ENCODE measurements around the gene ANKRD55.
"Not testable (repeated sequence)": the region's sequence is repeated elsewhere in the genome, so short reads cannot be mapped to it uniquely, and the experiment has no call there.

The ANKRD55 gene

GRCh38 chr5:56253924-56254323, 20.8 kb upstream of the ANKRD55 start:
- no peak for DNase-seq (ENCODE audit: extremely low read depth in 1 of 2, low read depth in 1 of 2)

GRCh38 chr5:56253126-56253525, 20.0 kb upstream of the ANKRD55 start:
- DNase-seq (ENCODE audit: extremely low read depth in 1 of 2, low read depth in 1 of 2): no peak

DNA sequence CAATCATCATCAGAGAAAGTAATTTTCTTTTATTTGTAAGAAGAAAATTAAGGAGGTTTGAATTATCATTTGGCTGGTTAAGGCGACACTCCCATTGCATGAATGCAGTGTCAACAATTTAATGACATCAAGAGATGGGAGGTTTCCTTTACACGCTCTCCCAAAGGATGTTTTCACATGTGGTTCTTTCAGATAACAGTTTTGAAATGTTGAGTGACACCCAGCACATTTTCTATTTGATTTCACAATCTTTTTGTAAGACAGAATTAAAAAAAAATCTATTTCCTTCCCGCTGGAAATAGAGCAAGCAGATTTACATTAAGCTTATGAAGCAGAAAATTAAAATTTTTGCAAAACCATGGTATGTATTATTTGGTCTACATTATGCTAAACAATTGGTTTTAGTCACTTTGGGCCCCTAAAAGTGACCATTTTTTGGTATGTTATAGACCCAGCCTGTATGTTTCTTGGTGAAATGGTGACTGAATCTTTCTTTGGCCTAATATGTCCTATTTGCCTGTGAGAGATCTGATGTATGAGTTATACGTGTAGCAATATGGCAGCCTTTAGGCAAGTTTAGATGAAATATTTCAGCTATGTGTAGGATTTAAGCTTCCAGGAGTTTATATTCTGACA, 18.9 kb upstream of the ANKRD55 start:
- DNase-seq (ENCODE audit: extremely low read depth in 1 of 2, low read depth in 1 of 2): no peak

GRCh38 chr5:56251440-56251839, 18.3 kb upstream of the ANKRD55 start:
- DNase-seq (ENCODE audit: extremely low read depth in 1 of 2, low read depth in 1 of 2): no peak

GRCh38 chr5:56250011-56250410, 16.9 kb upstream of the ANKRD55 start:
- no peak for DNase-seq (ENCODE audit: extremely low read depth in 1 of 2, low read depth in 1 of 2)

GRCh38 chr5:56249085-56249484, 16.0 kb upstream of the ANKRD55 start:
- DNase-seq (ENCODE audit: extremely low read depth in 1 of 2, low read depth in 1 of 2): not testable (repeated sequence)

- no peak for DNase-seq (ENCODE audit: extremely low read depth in 1 of 2, low read depth in 1 of 2)
Measured at GRCh38 chr5:56247592-56247991, 14.5 kb upstream of the ANKRD55 start.

DNA sequence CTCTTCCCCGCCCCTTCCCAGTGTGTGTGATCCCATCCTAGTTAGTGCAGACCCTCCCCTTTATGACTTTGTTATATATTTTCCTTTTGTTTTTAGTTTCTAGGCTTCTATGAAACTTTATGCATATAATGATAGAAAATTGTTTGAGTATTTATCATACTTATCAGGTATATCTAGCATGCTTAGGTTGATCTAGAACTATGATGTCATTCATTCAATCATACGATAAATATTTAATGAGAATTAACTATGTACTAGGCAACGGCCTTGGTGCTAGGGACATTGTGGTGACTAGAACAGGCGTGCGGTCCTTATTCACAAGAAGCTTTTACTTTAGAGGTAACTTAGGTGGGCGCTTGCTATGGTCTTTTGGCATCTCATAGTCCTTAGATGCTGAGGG, 13.6 kb upstream of the ANKRD55 start:
- DNase-seq (ENCODE audit: extremely low read depth in 1 of 2, low read depth in 1 of 2): no peak

DNA sequence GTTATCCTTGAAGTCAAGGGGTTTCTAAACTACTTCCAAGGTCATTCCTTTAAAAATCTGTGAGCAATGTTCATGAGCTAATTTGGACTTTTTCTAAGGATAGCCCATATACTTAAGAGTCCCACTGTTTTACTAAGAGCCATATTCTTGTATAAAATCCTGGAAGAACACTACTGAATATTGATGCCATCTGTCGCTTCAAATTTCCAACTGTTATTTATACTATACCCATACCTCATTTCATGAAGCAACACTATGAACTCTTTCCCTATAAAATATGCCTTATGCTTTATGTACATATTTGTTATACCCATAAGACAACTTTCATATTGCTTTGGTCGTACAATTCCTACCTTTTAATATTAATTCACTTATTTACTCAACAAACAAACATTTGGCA, 12.4 kb upstream of the ANKRD55 start:
- DNase-seq (ENCODE audit: extremely low read depth in 1 of 2, low read depth in 1 of 2): no peak

- DNase-seq (ENCODE audit: extremely low read depth in 1 of 2, low read depth in 1 of 2): no peak
Measured at GRCh38 chr5:56244627-56245026, 11.5 kb upstream of the ANKRD55 start.

- not testable (repeated sequence) for DNase-seq (ENCODE audit: extremely low read depth in 1 of 2, low read depth in 1 of 2)
Measured at GRCh38 chr5:56242271-56242670, 9.1 kb upstream of the ANKRD55 start.

DNA sequence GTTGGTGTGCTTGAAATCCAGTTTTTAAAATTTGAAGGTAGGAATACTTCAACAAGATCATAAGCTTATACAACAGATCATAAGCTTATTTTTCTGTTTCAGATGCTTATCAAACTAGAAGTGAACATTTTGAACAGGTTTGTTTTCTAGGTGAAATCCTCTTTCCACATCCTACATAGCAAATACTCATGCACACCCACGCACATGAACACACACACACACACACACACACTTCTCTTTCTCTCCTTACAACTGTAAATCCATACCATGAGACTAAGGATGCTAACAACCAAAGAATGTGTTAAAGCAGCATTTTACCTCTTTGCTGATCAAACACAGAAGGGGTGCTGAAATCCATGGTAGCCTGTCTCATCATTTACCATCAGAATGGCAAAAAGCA, 592 bp downstream of the ANKRD55 start:
- DNase-seq (ENCODE audit: extremely low read depth in 1 of 2, low read depth in 1 of 2): no peak

DNA sequence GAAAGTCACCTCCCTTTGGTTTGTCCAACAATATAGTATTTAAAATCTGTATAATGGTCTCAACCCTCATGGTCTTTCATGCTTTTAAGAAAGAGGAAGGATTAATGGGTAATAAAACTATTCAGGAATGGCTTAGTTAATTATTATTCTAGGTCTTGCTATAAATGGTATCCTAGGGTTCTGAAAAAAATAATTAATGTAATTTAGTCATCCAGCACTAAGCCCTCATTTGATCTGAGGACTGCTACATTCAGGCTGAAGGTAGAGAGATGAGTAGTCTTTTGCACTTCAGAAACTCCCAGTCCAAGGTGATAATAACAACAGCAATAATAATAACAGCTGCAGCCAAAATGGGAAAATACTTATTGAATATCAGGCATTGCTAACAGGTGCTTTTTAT, 2.6 kb downstream of the ANKRD55 start:
- DNase-seq (ENCODE audit: extremely low read depth in 1 of 2, low read depth in 1 of 2): no peak

DNA sequence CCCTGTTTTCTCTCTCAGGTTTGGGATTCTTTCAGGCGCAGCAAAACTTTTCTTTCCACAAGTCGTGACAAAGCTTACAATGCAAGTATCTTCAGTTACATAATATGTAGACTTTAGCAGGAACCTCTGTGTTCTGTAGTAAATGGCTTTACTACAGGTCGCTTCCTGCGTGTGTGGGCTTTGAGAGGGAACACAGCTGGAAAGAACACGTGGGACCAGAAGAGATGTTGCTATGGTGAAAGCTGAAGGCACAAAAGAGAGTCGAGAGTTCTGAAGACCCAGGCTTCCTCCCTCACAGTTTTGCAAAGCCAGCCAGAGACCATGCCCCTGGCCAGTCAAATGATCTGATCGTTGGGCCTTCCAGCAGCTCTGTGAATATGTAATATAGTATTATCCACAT, 4.0 kb downstream of the ANKRD55 start:
- no peak for DNase-seq (ENCODE audit: extremely low read depth in 1 of 2, low read depth in 1 of 2)

- no peak for DNase-seq (ENCODE audit: extremely low read depth in 1 of 2, low read depth in 1 of 2)
Measured at GRCh38 chr5:56228631-56229030, 4.5 kb downstream of the ANKRD55 start.

DNA sequence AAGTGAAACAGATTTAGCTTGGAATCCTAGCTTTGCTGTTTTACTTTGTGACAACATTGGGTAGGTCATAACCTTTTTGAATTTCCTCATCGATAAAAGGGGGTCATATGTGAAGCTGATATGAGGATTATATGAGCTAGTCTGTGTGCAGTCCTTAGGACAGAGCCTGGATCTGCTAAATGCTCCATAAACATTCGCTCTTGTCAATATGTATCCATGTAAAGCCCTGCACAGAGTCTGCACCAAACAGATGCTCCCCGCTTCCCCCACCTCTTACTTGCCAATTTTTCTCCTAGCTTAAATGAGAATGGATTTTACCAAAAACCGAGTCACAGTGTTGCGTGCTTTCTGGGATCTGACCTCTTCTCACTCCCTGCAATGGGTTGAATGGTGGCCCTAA, 5.4 kb downstream of the ANKRD55 start:
- no peak for DNase-seq (ENCODE audit: extremely low read depth in 1 of 2, low read depth in 1 of 2)

- DNase-seq (ENCODE audit: extremely low read depth in 1 of 2, low read depth in 1 of 2): not testable (repeated sequence)
Measured at GRCh38 chr5:56223298-56223697, 9.8 kb downstream of the ANKRD55 start.

DNA sequence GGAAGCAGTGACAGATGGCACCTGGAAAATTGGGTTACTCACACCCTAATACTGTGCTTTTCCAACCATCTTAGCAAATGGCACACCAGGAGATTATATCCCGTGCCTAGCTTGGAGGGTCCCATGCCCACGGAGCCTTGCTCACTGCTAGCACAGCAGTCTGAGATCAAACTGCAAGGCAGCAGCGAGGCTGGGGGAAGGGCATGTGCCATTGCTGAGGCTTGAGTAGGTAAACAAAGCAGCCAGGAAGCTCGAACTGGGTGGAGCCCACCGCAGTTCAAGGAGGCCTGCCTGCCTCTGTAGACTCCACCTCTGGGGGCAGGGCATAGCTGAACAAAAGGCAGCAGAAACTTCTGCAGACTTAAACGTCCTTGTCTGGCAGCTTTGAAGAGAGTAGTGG, 11.5 kb downstream of the ANKRD55 start:
- not testable (repeated sequence) for DNase-seq (ENCODE audit: extremely low read depth in 1 of 2, low read depth in 1 of 2)

- DNase-seq (ENCODE audit: extremely low read depth in 1 of 2, low read depth in 1 of 2): no peak
Measured at GRCh38 chr5:56215019-56215830, 17.9 kb downstream of the ANKRD55 start.

GRCh38 chr5:56213886-56214535, 19.1 kb downstream of the ANKRD55 start:
- DNase-seq (ENCODE audit: extremely low read depth in 1 of 2, low read depth in 1 of 2): not testable (repeated sequence)

DNA sequence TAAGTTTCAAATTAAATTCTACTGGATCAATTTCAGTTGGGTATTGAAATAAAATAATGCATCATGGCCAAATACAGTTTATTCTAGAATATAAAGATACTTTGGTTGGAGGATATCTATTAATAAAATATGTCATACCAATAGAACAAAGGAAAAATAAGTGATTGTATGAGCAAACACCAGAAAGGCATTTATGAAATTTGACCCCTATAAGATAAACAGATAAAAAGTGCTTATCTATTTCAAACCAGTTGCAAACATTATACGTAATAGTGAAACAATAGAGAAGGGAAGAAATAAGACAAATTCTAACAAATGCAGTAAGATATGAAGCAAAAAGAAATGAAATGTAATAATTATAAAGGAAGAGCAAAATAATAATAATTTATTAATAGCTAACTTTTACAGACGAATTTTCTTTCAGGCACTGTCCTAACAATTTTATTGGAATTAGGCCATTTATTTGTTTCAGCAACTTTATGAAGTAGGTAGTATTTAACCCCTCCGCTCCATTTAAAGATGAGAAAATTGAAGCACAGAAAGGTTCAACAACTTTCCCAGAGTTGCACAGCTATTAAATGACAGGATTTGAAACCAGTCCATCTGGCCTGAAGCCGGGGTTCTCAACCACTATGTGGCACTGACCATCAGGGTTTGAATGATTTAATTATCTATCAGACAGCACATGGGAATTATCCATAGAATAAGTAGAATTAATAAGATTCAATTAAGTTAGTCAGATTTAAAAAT, 20.8 kb downstream of the ANKRD55 start:
- DNase-seq (ENCODE audit: extremely low read depth in 1 of 2, low read depth in 1 of 2): no peak

Data from activated CD8-positive, alpha-beta memory T cell treated with anti-CD3 and anti-CD28 coated beads for 1 hour (primary cell).